Endothelial cell of umbilical vein (primary cell): ENCODE data around the gene RAB2B. TPM values are rescaled to one million over a fixed set of nuclear protein-coding genes. Genes with fewer than 3 reads are reported as not detected.

Source experiments
- BruUV-seq: library from RNA; stranded (reverse); fragments of 400-500 nt; replicated peaks from 2 replicates; lab custom pipeline; 2021; lab: Mats Ljungman, UMichigan
- CTCF ChIA-PET: fragments of 300-600, 350-600 bp; sonication (Branson Sonifier 250); formaldehyde crosslinking; loops from one replicate; lab custom pipeline; 2021; ENCODE audit warnings: antibody characterized with exemption, inconsistent platforms; lab: Charles Lee
- POLR2A ChIA-PET: fragments of 300-600, 350-600 bp; sonication (Branson Sonifier 250); formaldehyde crosslinking; loops from one replicate; lab custom pipeline; 2021; ENCODE audit warnings: antibody characterized with exemption, inconsistent platforms; lab: Charles Lee
- DNase-seq: peaks from one replicate; pipeline ENCODE4 v3.0.0-alpha.2; 2011; ENCODE audit warnings: low read depth, low spot score
- FAIRE-seq: peaks from 2 replicates; lab custom pipeline; 2011; peaks lifted over from hg19 to GRCh38; lab: Jason Lieb, UNC
- H2AFZ ChIP-seq: 2 replicates; pipeline ENCODE4 v1.6.0; 2012; ENCODE audit warnings: low read depth, low read length, control low read depth, inconsistent platforms
- H3K27ac ChIP-seq: 2 replicates; pipeline ENCODE4 v1.5.1; 2011; ENCODE audit warnings: low read depth, mild to moderate bottlenecking, control low read depth, low read length, moderate library complexity; ENCODE audit not compliant: insufficient read depth
- H3K27me3 ChIP-seq, 2 experiments: 2 replicates each; pipeline versions ENCODE4 v1.6.0 to v1.6.1; 2011; ENCODE audit warnings: low read length in 2 of 2, mixed read lengths in 1 of 2; ENCODE audit not compliant: control insufficient read depth in 2 of 2, insufficient read depth in 2 of 2
- H3K36me3 ChIP-seq, 2 experiments: 2 replicates in 1 of 2; 3 replicates in 1 of 2; pipeline ENCODE4 v1.5.1; 2011; ENCODE audit warnings: low read length in 2 of 2, mild to moderate bottlenecking in 1 of 2, moderate library complexity in 1 of 2; ENCODE audit not compliant: control insufficient read depth in 2 of 2, insufficient read depth in 2 of 2; ENCODE audit errors: extremely low read depth in 1 of 2
- H3K4me1 ChIP-seq: 3 replicates; pipeline ENCODE4 v1.5.1; 2011; ENCODE audit warnings: mild to moderate bottlenecking, low read length; ENCODE audit not compliant: control insufficient read depth, insufficient read depth; ENCODE audit errors: extremely low read depth
- H3K4me2 ChIP-seq: 2 replicates; pipeline ENCODE4 v1.6.1; 2011; ENCODE audit warnings: low read length, control low read depth, mixed read lengths; ENCODE audit not compliant: insufficient read depth
- H3K4me3 ChIP-seq, 3 experiments: fragments of 200-600 bp in 1 of 3; sonication (generic), shearing (Covaris generic) in 1 of 3; replicated peaks in 1 of 3; 2 replicates each; pipeline ENCODE4 v1.5.1; 2011 to 2016; ENCODE audit warnings: control low read depth in 3 of 3, low read length in 3 of 3, mild to moderate bottlenecking in 2 of 3, inconsistent platforms in 1 of 3, low read depth in 1 of 3, moderate library complexity in 1 of 3; ENCODE audit not compliant: insufficient read depth in 1 of 3
- H3K79me2 ChIP-seq: 2 replicates; pipeline ENCODE4 v1.6.0; 2012; ENCODE audit warnings: low read length, inconsistent platforms; ENCODE audit not compliant: control insufficient read depth, insufficient read depth
- H3K9ac ChIP-seq: replicated peaks from 2 replicates; pipeline ENCODE3; 2011; ENCODE audit warnings: low read length, control low read depth; ENCODE audit not compliant: insufficient read depth; ENCODE audit errors: extremely low read depth
- H3K9me1 ChIP-seq: replicated peaks from 3 replicates; pipeline ENCODE4 v1.6.0; 2011; ENCODE audit warnings: mild to moderate bottlenecking, low read length; ENCODE audit not compliant: control insufficient read depth, insufficient read depth; ENCODE audit errors: extremely low read depth
- H3K9me3 ChIP-seq: replicated peaks from 2 replicates; pipeline ENCODE4 v1.5.1; 2012; ENCODE audit warnings: low read length, inconsistent platforms; ENCODE audit not compliant: control insufficient read depth, insufficient read depth
- H4K20me1 ChIP-seq: replicated peaks from 2 replicates; pipeline ENCODE3; 2011; ENCODE audit warnings: mild to moderate bottlenecking, low read length; ENCODE audit not compliant: control insufficient read depth, insufficient read depth; ENCODE audit errors: extremely low read depth
- JUN ChIP-seq: IDR thresholded peaks from 2 replicates; pipeline ENCODE4 v1.6.1; 2011; ENCODE audit warnings: borderline replicate concordance, low read depth; ENCODE audit not compliant: insufficient read length, insufficient read depth
- MAX ChIP-seq: IDR thresholded peaks from 2 replicates; pipeline ENCODE4 v1.6.1; 2011; ENCODE audit not compliant: insufficient read depth, insufficient read length
- MYC ChIP-seq: IDR thresholded peaks from one replicate; pipeline ENCODE4 v1.6.1; 2011; ENCODE audit warnings: mild to moderate bottlenecking, low read depth, low read length
- POLR2A ChIP-seq: IDR thresholded peaks from 2 replicates; pipeline ENCODE4 v1.6.1; 2012; ENCODE audit warnings: low read depth, mild to moderate bottlenecking, control low read depth, low read length
- POLR2AphosphoS5 ChIP-seq: IDR thresholded peaks from 2 replicates; pipeline ENCODE4 v1.6.1; 2012; ENCODE audit warnings: low read depth, mild to moderate bottlenecking, control low read depth, low read length, moderate library complexity; ENCODE audit not compliant: insufficient read depth
- dilution Hi-C: fragments of 300-500 bp; cut with MboI; formaldehyde crosslinking; loops from one replicate; pipeline ENCODE4 v1.15.0; 2019; ENCODE audit warnings: low sequenced_read_pairs; ENCODE audit not compliant: extremely low pct_ligation_motif_present
- intact Hi-C: fragments of 100-400 bp; cut with micrococcal nuclease; formaldehyde crosslinking; loops from one replicate; pipeline ENCODE4 v1.10.0; 2022
- polyA plus RNA-seq, 4 experiments: library from polyadenylated mRNA; depleted of rRNA in 3 of 4; stranded (reverse) in 3 of 4; unstranded in 1 of 4; fragments of >200 nt; gene quantifications; 2 replicates each; pipeline versions ENCODE4 v1.2.1 to v1.2.3, GENCODE V29; 2011 to 2012; ENCODE audit warnings: missing spikeins in 1 of 4
- total RNA-seq: library from RNA; stranded (reverse); gene quantifications from 2 replicates; pipeline ENCODE4 v1.2.3, GENCODE V29; 2021

Gene RAB2B
- total and polyA plus RNA-seq, 2 donors (not counting 3 experiments of a cell fraction or from before 2014, with no cell fraction given) = 27.9 to 29.1 TPM

- DNase-seq = no peak
- Histone ChIP-seq H3K4me1 (peaks cover 10% of the 10 kb centered on the region), H3K9me1 (no peaks in the 10 kb centered on the region), H3K4me3 (no peak overlapping the region), H3K27ac (no peak overlapping the region), H2AFZ (no peak overlapping the region), H3K27me3 (peaks cover 11 to 22% of the 10 kb centered on the region in 2 experiments), H3K9ac (no peak overlapping the region), H4K20me1 (no peaks in the 10 kb centered on the region), H3K4me2 (no peak overlapping the region), H3K36me3 (no peaks in the 10 kb centered on the region), H3K79me2 (peaks cover 16% of the 10 kb centered on the region), H3K9me3 (no peaks in the 10 kb centered on the region)
- POLR2A ChIA-PET = no interaction called here
- CTCF ChIA-PET = no interaction called here
- intact Hi-C loops = no loop called here
- dilution Hi-C loops = no loop called here
- no TSS peak for BruUV-seq
- FAIRE-seq = no peak
- no peak for TF ChIP-seq JUN
- no peak for TF ChIP-seq MYC
Measured at GRCh38 chr14:21514341-21514740, 37.6 kb upstream of the RAB2B start.

- Histone ChIP-seq H3K9ac (peak within 1 kb of the TSS; percentile 84), H4K20me1 (no peaks in the 10 kb centered on the region), H3K4me1 (peaks cover 11% of the 10 kb centered on the region), H3K27me3 (peaks cover 2 to 12% of the 10 kb centered on the region in 2 experiments), H3K9me3 (no peaks in the 10 kb centered on the region), H3K9me1 (no peaks in the 10 kb centered on the region), H3K27ac (peak within 1 kb of the TSS; percentile 71), H2AFZ (peak within 1 kb of the TSS; percentile 79), H3K79me2 (peaks cover 45% of the 10 kb centered on the region), H3K4me3 (peak within 1 kb of the TSS; percentile 75 to 91 (median 84)), H3K36me3 (no peaks in the 10 kb centered on the region), H3K4me2 (peak within 1 kb of the TSS; percentile 99)
- dilution Hi-C loops (no loop called here), intact Hi-C loops (loop anchor here (1.0 kb wide), 4 partner anchors 15 to 128 kb away; partner anchors contain the start of genes SALL2 and TOX4)
- DNase-seq (peak; percentile 99), FAIRE-seq (peak; percentile 97)
- ChIA-PET POLR2A (interaction anchor here (1.4 to 1.5 kb wide), 3 partner anchors 15 to 74 kb away, joined by 7 to 19 read pairs (median 9); partner anchors contain the start of genes RAB2B, SALL2 and TOX4), CTCF (interaction anchor here (0.7 to 4.6 kb wide), 13 partner anchors 10 to 407 kb away, joined by 3 to 65 read pairs (median 3); partner anchors contain the start of genes CHD8, RAB2B, SALL2 and TOX4)
- BruUV-seq = TSS peak; percentile 55
- TF ChIP-seq POLR2A = peak; percentile 73
- TF ChIP-seq POLR2AphosphoS5 = peak; percentile 85
- TF ChIP-seq MAX = peak; percentile 92
- no peak for TF ChIP-seq JUN
Measured at GRCh38 chr14:21510735-21511657, 34.2 kb upstream of the RAB2B start, which contains the start of gene METTL3. Gene METTL3 (minus strand): TSS chr14:21511340. CDS start chr14:21511223, 117 bp downstream.
